ENCODE data around the gene IL31RA. TPM values are rescaled to one million over a fixed set of nuclear protein-coding genes. Genes with fewer than 3 reads are reported as not detected.

Gene IL31RA
- total RNA-seq, 1 donor = 0.43 TPM

GRCh38 chr5:55851675-55851979 lies 470 bp downstream of the IL31RA start:
- no peak for DNase-seq (ENCODE audit: low read depth)
- TF ChIP-seq CTCF (IDR thresholded peaks at IDR 0.05; ENCODE audit: insufficient read depth, low read depth, low read length) = no peak
- peak overlapping the region; percentile 13 for H3K4me3 ChIP-seq (ENCODE audit: low read depth, low read length)

GRCh38 chr5:55852503-55852902 lies 1.3 kb downstream of the IL31RA start:
- peak; percentile 33 for DNase-seq (ENCODE audit: low read depth)
- no peak overlapping the region for H3K4me3 ChIP-seq (ENCODE audit: low read depth, low read length)
- no peak for TF ChIP-seq CTCF (IDR thresholded peaks at IDR 0.05; ENCODE audit: insufficient read depth, low read depth, low read length)

GRCh38 chr5:55853041-55853670 lies 2.0 kb downstream of the IL31RA start:
- no peak overlapping the region for H3K4me3 ChIP-seq (ENCODE audit: low read depth, low read length)
- TF ChIP-seq CTCF (IDR thresholded peaks at IDR 0.05; ENCODE audit: insufficient read depth, low read depth, low read length) = no peak
- DNase-seq (ENCODE audit: low read depth) = peak; percentile 54

GRCh38 chr5:55853818-55854217 lies 2.7 kb downstream of the IL31RA start:
- no peak overlapping the region for H3K4me3 ChIP-seq (ENCODE audit: low read depth, low read length)
- no peak for TF ChIP-seq CTCF (IDR thresholded peaks at IDR 0.05; ENCODE audit: insufficient read depth, low read depth, low read length)
- DNase-seq (ENCODE audit: low read depth) = peak; percentile 10

- TF ChIP-seq CTCF (IDR thresholded peaks at IDR 0.05; ENCODE audit: insufficient read depth, low read depth, low read length) = no peak
- no peak overlapping the region for H3K4me3 ChIP-seq (ENCODE audit: low read depth, low read length)
- peak; percentile 56 for DNase-seq (ENCODE audit: low read depth)
Observed at GRCh38 chr5:55855509-55855908, 4.4 kb downstream of the IL31RA start.

GRCh38 chr5:55856516-55857246 lies 5.5 kb downstream of the IL31RA start:
- no peak for TF ChIP-seq CTCF (IDR thresholded peaks at IDR 0.05; ENCODE audit: insufficient read depth, low read depth, low read length)
- no peak for DNase-seq (ENCODE audit: low read depth)
- no peak overlapping the region for H3K4me3 ChIP-seq (ENCODE audit: low read depth, low read length)
